NCI-H187 (cell line): ENCODE measurements around the gene SIK1.
"Not testable (repeated sequence)": the region's sequence is repeated elsewhere in the genome, so short reads cannot be mapped to it uniquely, and the experiment has no call there.

Experiments used
- DNase-seq, 2 experiments: peaks; one replicate each; lab custom pipeline; 2025; lab: John Stamatoyannopoulos, UW

The SIK1 gene

DNA sequence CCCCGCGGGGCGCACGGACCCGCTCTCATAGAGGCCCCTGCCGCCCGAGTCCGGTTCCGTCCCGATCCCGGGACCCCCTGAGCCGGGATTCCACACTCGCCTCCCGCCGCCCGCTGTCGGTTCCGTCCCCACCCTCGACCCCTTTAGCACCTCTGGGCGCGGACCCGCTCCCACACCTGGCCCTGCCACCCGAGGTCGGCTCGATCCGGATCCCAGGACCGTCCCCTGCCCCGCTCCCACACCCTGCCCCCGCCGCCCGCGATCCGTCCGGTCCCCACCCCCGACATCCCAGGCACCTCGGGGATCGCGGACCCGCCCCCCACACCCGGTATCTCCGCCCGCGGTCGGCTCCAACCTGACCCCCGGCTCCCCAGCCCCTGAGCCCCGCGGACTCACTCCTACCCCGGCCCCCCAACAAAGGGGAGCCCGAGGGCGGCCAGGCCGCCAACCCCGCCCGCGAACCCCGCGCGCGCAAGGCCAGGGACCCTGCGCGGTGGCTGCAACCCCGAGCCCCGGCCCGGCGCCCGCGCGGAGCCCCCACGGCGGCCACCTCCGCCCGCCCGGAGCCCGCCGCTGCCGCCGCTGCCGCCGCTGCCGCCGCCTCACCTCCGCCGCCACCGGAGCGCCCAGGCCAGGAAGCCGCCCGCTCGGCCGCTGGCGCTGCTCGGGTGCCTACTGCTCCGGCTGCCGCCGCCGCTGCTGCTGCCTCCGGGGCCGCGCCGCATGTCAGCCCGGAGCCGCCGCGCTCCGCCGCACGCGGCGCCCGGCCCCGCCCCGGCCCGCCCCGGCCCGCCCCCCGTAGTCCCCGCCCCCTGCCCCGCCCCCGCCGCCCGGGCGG is at the start of gene SIK1:
SIK1 (minus strand) TSS at position 728 of the 838 bp plus-strand sequence. CDS start 953 bp downstream, outside the sequence.
- not testable (repeated sequence) for DNase-seq

DNA sequence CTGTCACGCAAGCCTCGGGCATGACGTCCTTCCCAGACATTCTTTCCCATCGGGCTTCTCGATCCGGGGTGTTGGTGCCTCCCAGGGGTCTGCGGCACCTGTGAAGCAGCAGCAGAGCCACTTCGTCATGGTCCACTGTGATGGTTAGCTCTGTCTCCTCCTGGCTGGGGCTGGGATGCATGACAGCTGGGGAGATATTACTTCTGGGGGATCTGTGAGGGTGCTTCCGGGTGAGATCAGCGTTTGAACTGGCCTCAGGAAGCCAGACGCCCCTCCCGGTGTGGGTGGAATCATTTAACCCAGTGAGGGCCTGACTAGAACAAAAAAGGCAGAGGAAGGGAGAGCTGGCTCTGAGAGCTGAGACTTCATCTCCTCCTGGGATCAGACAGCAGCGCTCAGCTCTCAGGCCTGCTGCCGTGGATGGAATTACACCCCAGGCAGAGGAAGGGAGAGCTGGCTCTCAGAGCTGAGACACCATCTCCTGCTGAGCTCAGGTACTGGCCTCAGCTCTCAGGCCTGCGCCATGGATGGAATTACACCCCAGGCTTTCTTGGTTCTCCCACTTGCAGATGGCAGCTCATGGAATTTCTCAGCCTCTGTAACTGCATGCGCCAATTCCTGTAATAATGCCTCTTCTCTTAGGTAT is 44.8 kb upstream of the SIK1 start:
- DNase-seq, result not testable (repeated sequence)

DNA sequence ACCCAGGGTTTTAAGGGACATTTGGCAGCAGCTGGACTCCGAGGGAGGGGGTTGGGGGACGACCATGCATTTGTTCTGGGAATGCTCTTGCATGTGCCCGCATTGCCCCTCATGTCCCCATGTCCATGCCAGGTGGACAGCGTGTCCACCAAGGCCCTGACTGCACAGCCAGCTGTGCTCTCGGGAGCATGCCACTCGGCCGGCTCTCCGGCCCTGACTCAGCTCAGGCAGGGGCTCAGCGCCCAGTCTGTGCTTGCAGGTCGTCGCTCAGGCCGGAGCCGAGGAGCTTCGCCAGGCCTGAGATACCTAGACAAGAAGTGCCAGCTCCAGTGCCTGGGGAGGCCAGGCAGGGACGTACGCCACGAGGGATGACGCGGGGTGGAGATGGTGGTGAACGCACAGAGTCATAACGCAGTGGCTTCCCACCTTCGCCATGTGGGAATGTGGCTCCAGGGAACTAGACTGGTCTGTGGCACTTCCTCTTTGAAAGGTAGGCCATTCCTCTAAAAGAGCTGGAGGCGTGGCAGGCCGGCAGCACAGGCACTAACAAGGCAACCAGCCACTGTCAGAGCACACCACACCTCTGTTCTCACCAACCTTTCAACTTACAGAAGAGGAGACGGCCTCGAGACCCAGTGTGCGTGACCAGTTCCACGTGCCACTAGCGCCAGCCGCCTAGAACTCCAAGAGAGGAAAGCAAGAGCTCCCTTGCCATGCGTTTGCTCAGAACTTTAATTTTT is 43.0 kb upstream of the SIK1 start:
- DNase-seq, result not testable (repeated sequence)

DNA sequence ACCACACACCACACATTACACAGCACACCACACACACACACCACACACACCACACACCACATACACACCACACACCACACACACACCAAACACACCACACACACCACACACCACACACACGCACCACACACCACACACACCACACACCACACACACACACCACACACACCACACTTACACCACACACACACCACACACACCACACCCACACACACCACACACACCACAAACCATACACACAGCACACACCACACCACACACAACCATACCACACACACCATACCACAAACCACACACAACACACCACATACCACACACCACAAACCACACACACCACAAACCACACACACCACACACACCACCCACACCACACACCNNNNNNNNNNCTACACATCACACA is 40.9 kb upstream of the SIK1 start:
- no peak for DNase-seq

DNA sequence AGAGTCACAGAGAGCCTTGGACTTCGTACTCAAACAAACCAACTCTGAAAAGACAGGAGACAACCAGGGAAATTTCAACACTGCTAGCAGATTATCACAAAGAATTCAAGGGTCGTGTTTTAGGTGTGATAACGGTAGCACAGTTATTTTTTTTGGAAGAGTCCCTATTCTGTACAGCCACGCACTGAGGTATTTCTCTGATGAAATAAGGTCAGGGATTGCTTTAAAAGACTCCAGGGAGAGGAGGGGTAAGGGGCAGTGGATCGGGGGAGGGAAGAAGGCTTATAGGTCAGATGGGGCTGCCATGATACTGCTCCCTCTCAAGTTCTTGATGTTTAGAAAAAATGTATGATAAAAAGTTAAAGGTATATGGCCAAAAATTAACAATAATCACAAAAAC is 38.2 kb upstream of the SIK1 start:
- not testable (repeated sequence) for DNase-seq

DNA sequence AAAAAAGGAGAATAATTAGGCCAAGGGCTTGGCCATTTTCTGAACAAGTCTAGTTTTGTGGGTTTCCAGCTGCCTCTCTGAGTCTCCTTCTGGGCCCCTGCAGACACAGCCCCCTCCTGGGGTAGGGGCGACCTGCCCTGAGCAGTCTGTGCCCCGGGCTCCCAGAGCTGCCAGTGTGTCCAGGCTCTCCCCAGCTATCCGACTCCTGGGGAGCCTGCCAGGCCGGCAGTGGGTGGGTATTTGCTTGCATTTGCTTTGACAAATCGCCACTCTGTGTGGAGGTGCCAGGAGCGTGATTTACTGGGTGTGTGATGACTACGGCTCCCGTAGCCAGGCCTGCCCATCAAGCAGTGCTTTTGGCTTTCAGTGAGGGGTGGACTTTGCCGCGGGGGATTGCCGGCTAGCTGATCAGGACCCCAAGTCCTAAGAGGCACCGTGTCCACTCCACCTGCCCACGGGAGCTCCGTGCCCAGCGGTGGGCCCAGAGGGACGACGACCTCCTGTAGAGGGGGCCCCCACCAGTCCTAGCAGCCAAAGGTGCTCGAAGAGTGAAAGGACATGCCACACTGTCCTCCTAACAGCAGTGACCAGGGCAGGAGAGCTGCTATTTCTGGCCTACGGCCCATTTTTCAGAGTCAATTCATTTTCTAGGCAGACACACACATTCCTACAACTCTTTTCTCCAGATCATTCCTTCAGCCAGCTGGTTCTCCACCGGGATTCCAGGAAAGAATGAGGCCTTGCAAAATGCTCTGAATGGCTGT is 36.7 kb upstream of the SIK1 start:
- DNase-seq, result not testable (repeated sequence)

DNA sequence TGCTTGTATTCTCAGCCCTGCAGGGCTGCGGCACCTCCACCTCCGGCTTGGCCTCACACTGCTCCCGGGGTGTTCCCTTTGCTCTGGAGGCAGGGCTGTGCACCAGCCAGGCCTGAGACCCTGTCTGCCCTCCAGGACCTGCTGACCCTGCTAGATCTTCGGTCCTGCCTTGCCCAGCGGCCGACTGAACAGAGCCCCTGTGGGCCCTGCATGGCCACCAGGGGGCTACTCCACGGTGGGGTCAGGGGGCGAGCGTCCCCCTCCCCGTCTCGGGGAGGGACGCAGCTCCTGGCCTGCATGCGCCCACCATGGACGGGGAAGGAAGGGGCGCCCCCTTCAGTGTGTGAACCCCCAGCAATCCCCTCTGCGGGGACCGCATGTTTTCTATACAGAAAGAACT is 36.0 kb upstream of the SIK1 start:
- DNase-seq, result not testable (repeated sequence)

DNA sequence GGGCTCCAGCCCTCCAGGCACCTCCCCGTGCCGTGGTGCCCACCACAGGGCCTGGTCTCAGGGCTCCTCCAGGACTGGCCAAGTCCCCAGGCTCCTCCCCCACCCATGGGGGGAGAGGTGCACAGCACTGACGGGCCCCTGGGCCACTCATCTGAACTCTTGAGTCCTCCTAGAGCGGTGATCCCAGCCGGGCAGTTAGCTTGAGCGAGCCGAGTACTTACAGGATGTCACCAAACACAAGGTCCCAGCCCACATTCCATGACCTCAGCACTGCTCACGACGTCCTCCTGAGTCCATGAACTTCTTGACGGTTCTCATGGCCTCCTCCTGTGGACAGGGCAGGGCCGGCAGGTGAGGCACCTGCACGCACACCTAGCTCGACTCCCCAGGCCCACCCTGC is 33.5 kb upstream of the SIK1 start:
- not testable (repeated sequence) for DNase-seq

DNA sequence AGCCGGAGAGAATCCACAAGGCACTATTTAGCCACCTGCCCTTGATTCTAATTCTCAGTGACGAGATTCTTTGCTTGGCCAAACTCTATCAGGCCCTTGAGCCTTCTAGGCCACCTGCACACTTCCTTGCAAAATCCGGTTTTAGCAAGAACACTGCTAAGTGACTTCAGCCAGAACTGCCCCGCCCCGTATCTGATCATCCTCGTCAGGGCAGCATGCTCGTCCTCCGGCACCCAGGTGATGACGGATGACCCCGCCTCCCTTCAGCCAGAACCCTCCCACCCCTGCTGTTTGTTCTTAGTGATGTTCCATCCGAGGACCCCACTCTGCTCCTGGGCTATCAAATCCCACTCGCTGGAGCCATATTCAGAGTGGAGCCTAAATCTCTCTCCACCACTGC is 32.1 kb upstream of the SIK1 start:
- not testable (repeated sequence) for DNase-seq

DNA sequence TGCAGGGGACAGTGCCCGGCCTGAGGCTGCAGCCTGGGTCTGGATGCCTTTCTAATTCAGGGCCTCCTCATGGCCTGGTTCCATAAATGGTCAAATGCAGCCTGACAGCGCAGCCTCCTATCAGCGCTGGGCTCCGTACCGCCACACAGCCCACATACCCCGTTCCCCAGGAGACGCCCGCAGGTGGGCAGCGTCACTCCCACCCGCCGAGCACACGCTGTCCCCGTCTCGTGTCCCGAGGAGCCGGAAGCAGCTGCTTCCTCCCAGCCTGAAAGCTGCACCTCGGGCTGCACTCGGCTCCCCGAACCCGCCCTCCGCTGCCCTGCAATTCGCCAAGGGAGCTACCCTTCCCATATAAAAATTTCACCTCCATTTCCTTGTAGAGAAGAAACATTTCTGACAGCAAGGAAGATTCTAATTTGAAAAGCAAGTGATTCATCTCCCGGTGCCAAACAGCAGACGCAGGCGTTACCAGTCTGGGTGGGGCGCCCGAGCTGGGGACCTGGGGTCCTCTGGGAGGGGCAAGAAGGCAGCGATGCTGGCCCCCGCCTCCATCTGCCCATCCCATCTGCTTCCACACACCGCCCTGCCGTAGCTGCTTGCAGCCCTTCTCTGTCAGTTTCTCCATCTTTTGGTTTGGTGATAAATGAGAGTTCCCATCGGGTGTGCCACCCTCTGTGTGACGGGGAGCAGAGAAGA is 29.8 kb upstream of the SIK1 start:
- DNase-seq, result not testable (repeated sequence)

DNA sequence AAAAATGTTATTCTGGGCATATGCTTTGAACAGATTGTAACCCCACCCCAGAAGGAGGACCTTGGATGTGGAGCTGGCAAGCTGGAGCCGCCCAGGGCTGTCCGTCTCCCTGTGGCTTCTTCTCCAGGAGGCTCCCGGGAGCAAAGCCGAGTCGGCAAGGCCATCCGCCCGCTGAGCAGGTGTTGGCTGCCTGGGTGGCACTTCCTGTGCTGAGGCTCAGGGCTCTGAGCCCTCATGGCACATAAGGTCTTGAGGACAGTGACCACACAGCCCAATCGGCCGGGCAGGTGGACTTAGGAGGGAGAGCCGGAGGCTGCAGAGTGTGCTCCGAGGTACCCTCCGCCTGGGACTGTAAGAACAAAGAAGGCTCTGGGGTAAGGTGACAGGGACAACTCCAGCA is 28.8 kb upstream of the SIK1 start:
- DNase-seq, result not testable (repeated sequence)

DNA sequence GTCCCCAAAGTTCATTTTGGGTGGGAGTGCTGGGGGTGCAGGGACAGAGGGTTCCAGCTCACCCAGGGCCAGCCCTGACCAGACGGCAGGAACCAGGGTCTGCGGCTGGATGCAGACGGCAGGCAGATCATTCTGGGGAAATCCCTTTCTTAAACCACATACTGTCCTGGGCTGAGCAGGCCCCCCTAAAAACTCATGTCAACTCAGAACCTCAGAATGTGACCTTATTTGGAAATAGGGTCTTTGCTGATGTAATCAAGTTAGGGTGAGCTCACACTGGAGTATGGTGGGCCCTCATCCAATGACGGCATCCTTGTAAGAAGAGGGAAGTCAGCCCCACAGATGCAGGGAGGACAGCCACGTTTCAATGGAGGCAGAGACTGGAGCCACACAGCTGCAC is 27.2 kb upstream of the SIK1 start:
- not testable (repeated sequence) for DNase-seq

DNA sequence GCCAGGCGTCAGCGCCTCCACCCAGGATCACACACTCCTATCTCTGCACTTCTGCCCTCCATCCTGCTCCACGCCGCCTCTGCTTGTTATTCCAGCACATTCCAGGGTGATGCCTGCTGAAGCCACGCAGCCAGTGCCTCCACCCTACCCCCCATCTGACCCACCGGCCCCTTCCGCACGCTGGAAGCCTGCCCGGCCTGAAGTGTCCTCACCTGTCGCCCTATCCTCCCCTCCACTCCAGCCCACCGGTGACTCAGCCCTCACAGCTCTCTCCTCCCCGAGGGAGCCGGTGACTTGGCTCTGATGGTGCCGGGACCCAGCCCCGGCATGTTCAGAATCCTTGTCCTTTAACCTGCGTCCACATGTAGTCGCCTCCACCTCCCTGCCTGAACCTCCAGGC is 24.9 kb upstream of the SIK1 start:
- not testable (repeated sequence) for DNase-seq

DNA sequence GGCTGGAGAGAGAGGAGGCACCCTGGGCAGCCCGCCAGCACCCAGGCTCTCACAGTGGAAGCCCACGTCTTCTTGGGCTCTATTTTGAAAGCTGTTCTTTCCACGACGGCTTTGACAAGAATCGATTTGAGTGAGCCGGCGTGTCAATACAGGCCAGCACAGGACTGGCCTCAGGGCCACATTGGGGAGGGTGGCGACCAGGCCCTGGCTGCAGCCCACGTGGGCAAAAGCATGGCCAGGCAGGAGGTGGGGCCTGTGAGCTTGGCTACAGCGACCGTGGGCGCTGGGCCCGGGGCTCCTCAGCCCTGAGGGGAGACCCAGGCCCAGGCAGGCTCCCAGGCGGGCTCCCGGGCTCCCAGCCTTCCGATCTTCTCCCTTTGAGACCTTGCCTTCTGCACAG is 23.4 kb upstream of the SIK1 start:
- DNase-seq, result not testable (repeated sequence)

DNA sequence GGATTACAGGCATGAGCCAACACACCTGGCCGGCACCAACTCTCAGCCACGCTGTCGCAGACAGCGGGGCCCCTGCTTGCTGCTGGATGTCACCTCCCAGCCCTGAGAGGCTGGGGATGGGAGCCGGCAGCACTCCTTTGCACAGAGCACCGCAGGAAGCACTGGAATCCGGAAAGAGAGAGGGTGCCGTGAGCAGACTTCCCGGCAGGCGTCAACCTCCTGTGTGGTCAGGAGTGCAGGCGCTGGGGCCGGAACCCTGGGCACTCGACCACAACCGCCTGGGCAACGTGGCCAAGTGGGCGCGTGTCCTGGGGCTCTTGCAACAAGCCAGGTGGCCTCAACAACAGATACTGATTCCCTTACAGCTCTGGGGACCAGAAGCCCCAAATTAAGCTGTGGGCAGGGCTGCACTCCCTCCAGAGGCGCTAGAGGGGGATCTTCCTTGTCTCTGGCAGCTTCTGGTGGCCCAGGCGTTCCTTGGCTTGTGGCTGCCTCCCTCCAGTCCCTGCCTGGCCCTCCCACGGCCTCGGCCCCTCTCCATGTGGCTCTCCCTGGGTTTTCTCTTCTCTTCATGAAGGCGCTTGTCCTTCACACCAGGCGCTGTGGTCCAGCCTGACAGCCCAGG is 20.5 kb upstream of the SIK1 start:
- DNase-seq, result not testable (repeated sequence)

DNA sequence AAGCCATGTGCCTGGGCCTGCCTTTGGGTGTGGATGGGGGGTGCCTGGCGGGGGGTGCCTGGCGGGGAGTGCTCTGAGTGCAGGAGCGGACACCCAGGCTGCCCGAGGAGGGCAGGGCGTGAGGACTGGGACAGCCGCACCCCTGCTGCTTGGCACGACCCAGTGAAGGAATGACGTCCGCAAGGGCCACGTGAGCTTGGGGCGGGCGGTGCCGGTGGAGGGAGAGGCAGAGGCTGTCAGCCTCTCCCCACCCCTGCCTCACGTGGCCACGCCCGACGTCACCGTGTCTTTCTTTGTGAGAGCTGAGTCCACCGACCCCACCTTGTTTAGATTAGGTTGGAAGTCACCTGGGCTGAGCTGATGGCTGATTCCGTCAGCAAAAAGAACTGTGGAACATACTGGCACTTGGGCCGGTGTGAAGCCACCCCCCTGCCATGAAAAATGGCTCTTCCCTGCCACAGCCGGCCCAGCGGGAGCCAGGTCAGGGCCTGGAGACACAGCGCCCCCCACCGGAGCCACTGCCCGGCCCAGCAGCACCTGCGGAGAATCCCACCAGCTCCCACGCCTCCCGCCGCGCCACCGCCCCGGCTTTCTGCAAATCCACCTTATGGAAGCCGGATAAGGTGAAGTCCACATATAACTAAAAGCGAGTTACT is 19.5 kb upstream of the SIK1 start:
- DNase-seq, result not testable (repeated sequence)

DNA sequence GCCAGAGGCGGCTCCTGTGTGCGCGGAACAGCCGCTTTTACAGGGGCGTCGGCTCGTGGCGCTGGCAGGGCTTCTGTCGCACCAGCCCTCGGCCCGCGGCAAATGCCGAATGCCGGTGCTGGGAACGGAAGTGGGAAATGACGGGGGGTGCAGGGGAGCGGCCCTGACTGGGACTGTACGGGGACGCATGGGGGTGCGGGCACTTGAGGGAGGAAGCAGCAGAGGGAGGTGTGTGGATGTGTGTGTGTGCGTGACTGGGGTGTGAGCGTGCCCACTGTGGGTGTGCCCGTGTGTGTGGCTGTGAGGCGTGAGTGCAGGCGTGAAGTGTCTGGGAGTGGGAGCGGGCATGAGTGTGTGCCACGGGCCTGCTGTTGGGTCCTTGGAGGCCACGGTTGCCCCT is 17.6 kb upstream of the SIK1 start:
- DNase-seq, result not testable (repeated sequence)

DNA sequence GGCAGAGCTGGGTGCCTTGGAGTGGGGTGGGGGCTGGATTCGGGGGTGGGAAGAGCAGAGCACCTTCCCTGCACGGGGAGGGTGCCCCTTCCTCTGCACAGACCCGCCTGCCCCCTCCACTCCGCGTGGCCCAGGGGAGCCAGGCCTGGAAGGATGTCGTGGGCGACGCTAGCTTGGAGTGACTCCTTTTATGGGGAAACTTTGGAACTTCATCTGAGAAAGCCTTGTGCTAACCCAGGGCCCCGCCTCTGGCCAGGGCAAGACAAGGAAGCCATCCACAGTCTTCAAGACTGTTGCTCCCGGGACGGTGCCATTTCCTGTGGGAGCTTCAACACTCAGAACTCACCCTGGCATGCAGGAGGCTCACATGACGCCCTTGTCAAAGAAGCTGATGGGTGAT is 15.6 kb upstream of the SIK1 start:
- not testable (repeated sequence) for DNase-seq

DNA sequence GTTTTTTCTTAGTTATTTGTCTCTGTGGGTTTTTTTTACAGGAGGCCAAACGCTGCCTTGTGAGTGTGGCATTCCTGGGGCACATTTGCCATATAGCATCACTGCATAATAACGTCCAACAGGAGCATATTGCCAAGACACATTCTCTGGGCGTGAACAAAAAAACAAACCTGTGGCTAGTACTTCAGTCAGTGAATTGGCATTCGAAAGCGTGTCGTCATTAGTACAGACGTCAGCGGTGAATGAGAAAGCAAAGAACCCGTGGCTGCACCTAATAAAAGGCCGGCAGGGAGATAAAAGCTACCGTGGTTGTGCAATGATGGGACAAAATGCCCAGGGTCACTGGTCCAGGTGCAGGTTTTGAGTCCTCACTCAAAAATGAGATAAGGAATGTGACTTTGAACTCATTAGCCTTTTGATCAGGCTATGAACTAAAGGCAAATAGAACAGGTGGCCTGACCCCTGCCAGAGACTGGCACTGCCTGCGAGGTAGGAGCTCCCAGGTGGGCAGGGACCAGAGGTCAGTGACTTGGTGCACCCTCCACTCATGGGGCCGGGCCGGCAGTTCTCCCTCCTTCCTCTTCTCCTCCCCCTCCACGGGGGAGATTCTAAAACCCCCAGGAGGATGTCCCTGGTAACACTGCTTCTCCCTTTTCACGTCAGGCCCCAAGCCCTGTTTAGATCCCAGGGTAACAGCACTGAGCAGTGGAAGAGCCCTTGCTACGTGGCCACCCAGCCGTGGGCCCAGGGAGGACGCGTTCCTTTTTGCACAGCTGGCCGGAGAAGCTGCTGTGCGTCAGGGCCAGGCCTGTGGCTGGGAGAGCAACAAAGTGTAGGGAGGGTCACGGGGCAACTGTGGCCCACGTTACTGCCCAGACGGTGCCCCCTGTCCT is 14.2 kb upstream of the SIK1 start:
- not testable (repeated sequence) for DNase-seq
